DMS114 treated with DMSO at 0.1 percent for 48 hours (cell line): ENCODE results near the gene ASB3.
"Not testable (repeated sequence)": the region's sequence is repeated elsewhere in the genome, so short reads cannot be mapped to it uniquely, and the experiment has no call there.

Source experiments
- DNase-seq: peaks from one replicate; lab custom pipeline; 2025; ENCODE audit not compliant: unreplicated experiment; lab: John Stamatoyannopoulos, UW

Gene ASB3

GRCh38 chr2:53787614-53788289 lies 999 bp upstream of the ASB3 start:
- no peak for DNase-seq

- no peak for DNase-seq
Measured at GRCh38 chr2:53786352-53786704, 425 bp downstream of the ASB3 start.

- no peak for DNase-seq
Measured at GRCh38 chr2:53785366-53785765, 1.4 kb downstream of the ASB3 start.

- no peak for DNase-seq
Measured at GRCh38 chr2:53784436-53784835, 2.3 kb downstream of the ASB3 start.

GRCh38 chr2:53782676-53783075 lies 4.1 kb downstream of the ASB3 start:
- DNase-seq: no peak

- no peak for DNase-seq
Measured at GRCh38 chr2:53780056-53780455, 6.7 kb downstream of the ASB3 start.

- no peak for DNase-seq
Measured at GRCh38 chr2:53778536-53779162, 8.1 kb downstream of the ASB3 start.

- no peak for DNase-seq
Measured at GRCh38 chr2:53777134-53777533, 9.6 kb downstream of the ASB3 start.

GRCh38 chr2:53770264-53770663 lies 16.5 kb downstream of the ASB3 start:
- no peak for DNase-seq

- no peak for DNase-seq
Measured at GRCh38 chr2:53769318-53769945, 17.3 kb downstream of the ASB3 start.

- no peak for DNase-seq
Measured at GRCh38 chr2:53768242-53768542, 18.6 kb downstream of the ASB3 start.

GRCh38 chr2:53767405-53768241 lies 19.1 kb downstream of the ASB3 start, which contains the start of gene CHAC2:
CHAC2 (plus strand) TSS chr2:53767804; CDS start chr2:53767887, 83 bp downstream.
- peak; percentile 83 for DNase-seq

- no peak for DNase-seq
Measured at GRCh38 chr2:53765767-53766166, 21.0 kb downstream of the ASB3 start.

GRCh38 chr2:53757206-53757605 lies 29.5 kb downstream of the ASB3 start:
- not testable (repeated sequence) for DNase-seq

GRCh38 chr2:53756644-53757043 lies 30.1 kb downstream of the ASB3 start:
- no peak for DNase-seq

- no peak for DNase-seq
Measured at GRCh38 chr2:53755121-53755520, 31.6 kb downstream of the ASB3 start.

- no peak for DNase-seq
Measured at GRCh38 chr2:53753041-53753440, 33.7 kb downstream of the ASB3 start.

- no peak for DNase-seq
Measured at GRCh38 chr2:53752385-53752784, 34.4 kb downstream of the ASB3 start.

GRCh38 chr2:53751728-53752127 lies 35.0 kb downstream of the ASB3 start:
- DNase-seq: no peak

GRCh38 chr2:53750041-53750768 lies 36.5 kb downstream of the ASB3 start:
- no peak for DNase-seq
